ENCODE data around the gene CLUH.
A peak's percentile ranks its signal among the peaks of the same experiment; 100 is the strongest.

The CLUH gene, protein sequence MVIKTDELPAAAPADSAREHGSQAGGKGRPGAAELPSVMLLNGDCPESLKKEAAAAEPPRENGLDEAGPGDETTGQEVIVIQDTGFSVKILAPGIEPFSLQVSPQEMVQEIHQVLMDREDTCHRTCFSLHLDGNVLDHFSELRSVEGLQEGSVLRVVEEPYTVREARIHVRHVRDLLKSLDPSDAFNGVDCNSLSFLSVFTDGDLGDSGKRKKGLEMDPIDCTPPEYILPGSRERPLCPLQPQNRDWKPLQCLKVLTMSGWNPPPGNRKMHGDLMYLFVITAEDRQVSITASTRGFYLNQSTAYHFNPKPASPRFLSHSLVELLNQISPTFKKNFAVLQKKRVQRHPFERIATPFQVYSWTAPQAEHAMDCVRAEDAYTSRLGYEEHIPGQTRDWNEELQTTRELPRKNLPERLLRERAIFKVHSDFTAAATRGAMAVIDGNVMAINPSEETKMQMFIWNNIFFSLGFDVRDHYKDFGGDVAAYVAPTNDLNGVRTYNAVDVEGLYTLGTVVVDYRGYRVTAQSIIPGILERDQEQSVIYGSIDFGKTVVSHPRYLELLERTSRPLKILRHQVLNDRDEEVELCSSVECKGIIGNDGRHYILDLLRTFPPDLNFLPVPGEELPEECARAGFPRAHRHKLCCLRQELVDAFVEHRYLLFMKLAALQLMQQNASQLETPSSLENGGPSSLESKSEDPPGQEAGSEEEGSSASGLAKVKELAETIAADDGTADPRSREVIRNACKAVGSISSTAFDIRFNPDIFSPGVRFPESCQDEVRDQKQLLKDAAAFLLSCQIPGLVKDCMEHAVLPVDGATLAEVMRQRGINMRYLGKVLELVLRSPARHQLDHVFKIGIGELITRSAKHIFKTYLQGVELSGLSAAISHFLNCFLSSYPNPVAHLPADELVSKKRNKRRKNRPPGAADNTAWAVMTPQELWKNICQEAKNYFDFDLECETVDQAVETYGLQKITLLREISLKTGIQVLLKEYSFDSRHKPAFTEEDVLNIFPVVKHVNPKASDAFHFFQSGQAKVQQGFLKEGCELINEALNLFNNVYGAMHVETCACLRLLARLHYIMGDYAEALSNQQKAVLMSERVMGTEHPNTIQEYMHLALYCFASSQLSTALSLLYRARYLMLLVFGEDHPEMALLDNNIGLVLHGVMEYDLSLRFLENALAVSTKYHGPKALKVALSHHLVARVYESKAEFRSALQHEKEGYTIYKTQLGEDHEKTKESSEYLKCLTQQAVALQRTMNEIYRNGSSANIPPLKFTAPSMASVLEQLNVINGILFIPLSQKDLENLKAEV (N-terminal part only)

DNA sequence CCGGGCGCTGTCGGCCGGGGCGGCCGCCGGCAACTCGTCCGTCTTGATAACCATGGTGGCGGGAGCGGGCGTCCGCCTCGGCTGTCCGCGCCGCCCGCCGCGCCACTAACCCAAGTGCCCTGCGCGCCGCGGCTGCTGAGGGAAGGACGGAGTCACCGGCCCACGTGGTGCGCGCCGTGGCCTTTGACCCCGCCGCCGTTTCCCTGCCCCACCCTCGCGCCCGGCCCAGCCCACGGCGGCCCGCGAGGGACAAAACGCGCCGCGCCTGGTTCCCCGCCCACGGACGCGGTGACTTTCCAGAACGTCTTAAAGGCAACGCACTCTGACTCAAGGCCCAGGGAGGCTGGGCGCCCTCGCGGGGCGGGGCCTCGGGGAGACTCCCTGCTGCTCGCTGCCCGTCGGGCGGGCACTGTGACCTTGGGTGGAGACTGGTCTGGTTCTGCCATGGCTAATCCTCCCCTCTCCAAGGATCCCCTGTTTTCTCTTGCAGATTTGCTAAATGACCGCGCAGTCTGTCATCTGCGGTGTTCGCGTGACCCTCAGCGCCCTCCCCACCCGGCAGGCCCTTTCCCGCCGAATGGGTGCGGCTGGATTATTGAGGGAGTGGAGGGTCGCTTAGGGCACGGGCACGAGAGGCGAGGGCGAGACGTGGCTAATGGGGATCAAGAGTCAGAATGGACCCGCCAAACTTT lies at the start of gene CLUH:
TSS of gene CLUH (minus strand) at position 157 of the 692 bp plus-strand sequence. CDS start at position 54, 103 bp downstream.
- peak; percentile 96 for DNase-seq

DNA sequence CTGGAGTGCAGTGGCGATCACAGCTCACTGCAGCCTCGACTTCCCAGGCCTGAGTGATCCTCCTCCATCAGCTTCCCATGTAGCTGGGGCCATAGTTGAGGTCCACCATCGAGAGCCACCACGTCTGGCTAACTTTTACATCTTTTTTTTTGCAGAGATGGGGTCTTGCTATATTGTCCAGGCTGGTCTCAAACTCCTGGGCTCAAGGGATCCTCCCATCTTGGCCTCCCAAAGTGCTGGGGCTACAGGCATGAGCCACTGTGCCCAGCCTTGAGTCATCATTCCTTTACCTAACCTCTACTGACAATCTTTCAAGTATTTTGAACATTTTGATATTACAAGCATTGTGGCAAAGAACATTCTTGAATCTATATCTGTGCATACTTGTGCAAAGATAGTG lies 47.3 kb upstream of the CLUH start:
- no peak for DNase-seq

GRCh38 chr17:2755891-2756724 lies 44.5 kb upstream of the CLUH start:
- DNase-seq, result no peak

- no peak for DNase-seq
These were observed 39.9 kb upstream of the CLUH start for GRCh38 chr17:2751491-2751890.

DNA sequence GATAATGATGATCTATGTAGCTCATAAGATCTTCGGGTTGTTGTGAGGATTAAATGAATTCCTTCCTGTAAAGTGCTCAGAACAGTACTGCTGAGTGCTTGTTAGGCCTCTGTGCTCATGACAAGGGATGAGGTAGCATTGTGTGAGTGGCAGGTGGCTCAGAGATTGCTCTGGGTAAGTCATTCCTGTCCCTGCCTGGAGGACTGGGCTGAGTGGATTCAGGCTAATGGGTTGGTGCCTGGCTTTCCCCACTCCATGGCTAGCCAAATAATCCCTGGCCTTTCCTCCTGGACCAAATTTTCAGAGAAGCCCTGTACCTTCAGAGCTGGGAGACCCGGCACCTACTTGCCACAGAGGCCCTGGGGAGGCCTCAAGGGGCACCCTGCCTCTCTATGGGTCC lies 39.2 kb upstream of the CLUH start:
- DNase-seq, result no peak

DNA sequence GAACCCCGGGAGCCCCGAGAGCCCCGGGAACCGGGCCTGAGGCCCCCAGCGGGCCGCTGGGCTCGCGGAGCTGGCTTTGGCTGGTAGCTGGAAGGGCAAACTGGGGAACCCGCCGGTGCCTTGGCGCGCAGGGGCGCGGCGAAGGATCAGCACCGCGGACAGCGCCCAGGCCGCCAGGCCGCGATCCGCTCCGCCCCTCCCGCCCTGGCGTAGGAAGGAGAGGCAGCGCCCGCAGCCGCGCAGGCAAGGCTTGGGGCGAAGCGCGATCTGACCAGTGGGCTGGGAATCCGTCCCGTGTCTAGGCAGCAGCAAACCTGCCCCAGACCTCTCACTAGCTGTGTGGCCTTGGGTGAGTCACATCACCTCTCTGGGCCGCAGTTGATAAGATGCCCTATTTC lies 38.2 kb upstream of the CLUH start:
- peak; percentile 70 for DNase-seq

DNA sequence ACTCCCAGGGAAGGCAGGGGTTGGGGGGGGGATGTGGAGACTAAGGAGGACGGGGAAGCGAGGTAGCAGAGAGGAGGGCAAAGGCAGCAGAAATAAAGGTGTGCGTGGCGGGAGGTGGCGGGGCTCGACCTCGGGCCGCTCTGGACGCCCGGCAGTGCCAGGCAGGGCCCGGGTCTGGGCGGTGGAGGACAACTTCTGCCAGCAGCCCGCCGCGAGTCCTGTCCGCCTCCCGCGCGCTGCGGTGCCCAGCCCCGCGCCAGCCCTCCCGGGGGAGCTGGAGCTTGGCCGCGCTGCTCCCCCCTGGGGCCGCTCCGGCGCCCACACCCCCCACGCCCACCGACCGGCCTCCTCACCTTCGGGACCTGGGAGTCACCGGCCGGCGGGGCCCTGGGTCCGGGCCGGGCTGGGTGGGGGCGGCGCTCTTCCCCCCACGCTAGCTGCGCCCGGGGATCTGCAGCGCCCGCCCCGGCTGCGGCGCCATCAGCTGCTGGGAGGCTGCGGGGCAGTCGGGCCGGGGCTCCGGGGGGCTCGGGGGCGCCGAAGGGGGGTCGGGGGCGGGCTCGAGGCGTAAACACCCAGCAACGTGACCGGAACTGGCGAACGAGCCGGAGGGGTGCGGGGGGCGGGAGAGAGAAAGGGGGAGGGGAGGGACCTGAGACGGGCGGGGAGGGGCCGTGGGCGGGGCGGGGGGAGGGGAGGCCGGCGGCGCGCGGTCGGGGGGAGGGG lies 37.7 kb upstream of the CLUH start, which contains the start of gene CCDC92B:
TSS of gene CCDC92B (minus strand) at position 595 of the 726 bp plus-strand sequence. CDS start 14,507 bp downstream, outside the sequence.
- DNase-seq, result no peak

- no peak for DNase-seq
These were observed 33.9 kb upstream of the CLUH start for GRCh38 chr17:2745317-2746037.

- DNase-seq, result no peak
These were observed 26.1 kb upstream of the CLUH start for GRCh38 chr17:2737693-2738092.

GRCh38 chr17:2736956-2737355 lies 25.4 kb upstream of the CLUH start:
- DNase-seq, result no peak

- no peak for DNase-seq
These were observed 24.3 kb upstream of the CLUH start for GRCh38 chr17:2735896-2736295.

DNA sequence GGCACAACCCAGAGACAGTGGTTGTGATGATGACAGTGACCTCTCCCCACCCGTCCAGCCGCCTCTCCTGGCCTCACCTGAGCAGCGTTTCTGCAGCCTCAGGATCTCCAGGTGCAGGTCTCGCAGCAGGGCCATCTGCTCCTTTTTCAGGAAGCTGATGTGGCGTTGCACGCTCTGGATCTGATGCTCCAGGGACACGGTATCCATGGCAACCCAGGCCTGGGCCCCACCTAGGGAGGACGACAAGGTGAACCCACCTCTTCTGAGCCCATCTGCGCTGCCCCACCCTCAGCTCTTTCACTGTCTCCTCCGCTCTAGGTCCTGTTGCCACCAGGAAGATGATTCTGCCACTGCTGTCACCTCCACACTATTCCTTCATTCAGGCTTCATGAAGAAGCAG lies 23.4 kb upstream of the CLUH start:
- DNase-seq, result no peak

GRCh38 chr17:2731807-2732206 lies 20.2 kb upstream of the CLUH start:
- no peak for DNase-seq

- no peak for DNase-seq
These were observed 19.3 kb upstream of the CLUH start for GRCh38 chr17:2730764-2731353.

DNA sequence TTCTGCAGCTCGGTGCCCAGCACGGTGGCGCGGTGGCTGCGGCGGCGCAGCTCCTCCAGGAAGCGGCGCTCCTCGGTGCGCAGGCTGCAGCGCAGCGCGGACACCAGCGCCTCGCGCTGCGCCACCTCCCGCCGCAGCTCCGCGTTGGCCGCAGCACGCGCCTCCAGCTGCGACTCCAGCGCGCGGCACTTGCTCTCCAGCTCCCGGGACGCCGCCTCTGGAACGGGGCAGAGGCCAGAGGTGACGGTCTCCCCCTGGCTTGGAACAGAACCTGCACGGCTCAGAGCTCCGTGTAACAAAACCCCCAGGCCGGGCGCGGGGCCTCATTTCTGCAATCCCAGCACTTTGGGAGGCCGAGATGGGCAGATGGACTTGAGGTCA lies 13.2 kb upstream of the CLUH start:
- peak; percentile 34 for DNase-seq

- no peak for DNase-seq
These were observed 12.6 kb upstream of the CLUH start for GRCh38 chr17:2723997-2724783.

DNA sequence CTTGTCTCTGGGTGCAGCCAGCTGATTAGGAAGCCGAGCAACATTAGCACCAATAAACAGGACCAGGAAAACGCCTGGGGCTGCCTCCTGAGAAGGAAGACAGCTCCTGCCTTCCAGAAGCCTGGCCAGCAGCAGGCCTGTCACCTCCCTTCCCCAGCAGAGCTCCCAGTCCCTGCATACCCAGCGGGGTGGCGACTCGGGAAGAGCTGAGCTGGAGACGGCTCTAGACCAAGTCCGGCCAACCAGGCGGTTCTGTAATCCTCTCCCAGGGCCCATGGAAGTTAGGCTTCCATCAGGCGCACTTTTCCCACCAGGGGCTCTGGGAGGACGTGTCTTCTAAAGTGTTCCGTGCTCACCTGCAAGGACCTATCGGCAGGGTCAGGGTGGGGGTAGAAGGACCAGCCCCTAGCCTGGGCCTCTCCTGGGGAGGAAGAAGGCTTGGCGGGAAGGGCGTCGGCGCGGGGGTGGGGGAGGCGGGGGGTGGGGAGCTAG lies 12.0 kb upstream of the CLUH start:
- DNase-seq, result no peak

DNA sequence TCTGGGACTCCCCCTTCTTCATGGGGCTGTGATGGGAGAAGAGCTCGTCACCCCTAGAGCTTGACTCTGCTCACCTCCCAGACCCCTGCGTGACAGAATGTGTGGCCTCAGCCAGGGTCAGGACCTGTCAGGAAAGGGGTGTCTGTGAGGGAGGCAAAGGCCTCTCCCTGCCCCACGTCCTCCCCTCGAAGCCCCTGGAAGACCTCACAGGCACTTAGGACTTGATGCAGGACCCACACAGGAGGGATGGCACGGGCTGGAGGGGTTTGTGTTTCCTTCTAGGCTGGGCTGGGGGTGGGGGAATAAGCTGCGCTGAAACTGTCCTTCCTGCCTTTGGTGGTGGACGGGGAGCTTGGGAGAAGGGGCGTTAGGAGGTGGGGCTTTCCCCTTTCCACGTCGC lies 11.0 kb upstream of the CLUH start:
- no peak for DNase-seq

GRCh38 chr17:2721603-2722002 lies 10.0 kb upstream of the CLUH start:
- no peak for DNase-seq

Measured in CD4-positive, alpha-beta T cell treated with Interleukin-17A for 1 hour (primary cell).